ENCODE results near the gene RFX3.

Gene RFX3

DNA sequence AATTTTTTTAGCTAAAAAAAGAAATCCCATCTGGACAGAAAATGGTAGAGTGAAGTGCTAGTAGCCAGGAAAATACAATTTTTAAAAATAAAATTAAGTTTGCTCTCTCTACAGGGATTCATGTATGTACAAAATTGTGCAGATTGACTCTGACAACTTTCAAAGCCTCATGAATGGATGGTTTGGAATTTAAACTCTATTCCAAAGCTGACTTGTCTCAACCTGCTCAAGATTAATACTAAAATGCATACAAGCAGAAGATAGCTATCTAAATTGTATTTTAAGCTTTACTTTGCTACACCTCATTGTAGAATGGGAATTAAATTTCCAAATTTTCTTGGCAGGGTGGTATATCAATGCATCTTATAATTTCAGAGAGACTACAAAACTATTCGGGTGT lies 257.6 kb downstream of the RFX3 start:
- Histone ChIP-seq H3K27ac (ENCODE audit: insufficient read depth, low read depth, low read length, poor library complexity, severe bottlenecking) (no peak overlapping the region), H3K4me1 (ENCODE audit: control insufficient read depth, insufficient read depth, low read length) (no peaks in the 10 kb centered on the region), H3K27me3 (ENCODE audit: control insufficient read depth, insufficient read depth, low read length, poor library complexity, severe bottlenecking) (no peaks in the 10 kb centered on the region), H3K9me3 (ENCODE audit: control insufficient read depth, low read length) (no peaks in the 10 kb centered on the region), H3K36me3 (ENCODE audit: control insufficient read depth, insufficient read depth, low read length) (no peaks in the 10 kb centered on the region), H3K4me3 (ENCODE audit: insufficient read depth, low read depth, low read length) (no peak overlapping the region)
- 87 to 100% methylated on average over 1 of the region's 1 CpG for WGBS, 2 experiments

DNA sequence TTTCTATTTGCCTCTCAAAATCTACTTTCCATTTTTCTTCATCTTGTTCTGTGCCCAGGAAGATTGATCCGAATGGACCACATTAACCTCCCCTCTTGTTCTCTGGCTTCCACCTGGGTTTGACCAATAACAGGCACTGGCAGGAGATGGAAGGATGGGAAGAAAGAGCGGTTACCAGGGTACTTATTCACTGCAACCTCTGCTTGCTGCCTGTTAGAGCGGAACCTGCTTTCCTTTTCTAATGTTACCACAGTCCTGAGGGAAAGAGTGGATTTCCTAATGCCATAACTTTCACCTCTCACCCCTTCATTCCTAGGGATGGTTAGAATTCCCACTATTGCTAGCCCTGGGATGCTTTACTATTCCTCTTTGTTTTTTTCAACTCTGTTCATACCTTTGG lies 262.1 kb downstream of the RFX3 start:
- no peaks in the 10 kb centered on the region for H3K36me3 ChIP-seq (ENCODE audit: control insufficient read depth, insufficient read depth, low read length)
- H3K4me1 ChIP-seq (ENCODE audit: control insufficient read depth, insufficient read depth, low read length) = no peaks in the 10 kb centered on the region
- no peak overlapping the region for H3K27ac ChIP-seq (ENCODE audit: insufficient read depth, low read depth, low read length, poor library complexity, severe bottlenecking)
- no peaks in the 10 kb centered on the region for H3K9me3 ChIP-seq (ENCODE audit: control insufficient read depth, low read length)
- no peak overlapping the region for H3K4me3 ChIP-seq (ENCODE audit: insufficient read depth, low read depth, low read length)
- H3K27me3 ChIP-seq (ENCODE audit: control insufficient read depth, insufficient read depth, low read length, poor library complexity, severe bottlenecking) = no peaks in the 10 kb centered on the region
- WGBS, 2 experiments = 84 to 94% methylated on average over 3 of the region's 3 CpGs

GRCh38 chr9:3262826-3263529 lies 262.8 kb downstream of the RFX3 start:
- H3K36me3 ChIP-seq (ENCODE audit: control insufficient read depth, insufficient read depth, low read length) = no peaks in the 10 kb centered on the region
- H3K4me3 ChIP-seq (ENCODE audit: insufficient read depth, low read depth, low read length) = no peak overlapping the region
- no peaks in the 10 kb centered on the region for H3K4me1 ChIP-seq (ENCODE audit: control insufficient read depth, insufficient read depth, low read length)
- WGBS, 2 experiments = 86 to 89% methylated on average over 10 of the region's 10 CpGs
- H3K27ac ChIP-seq (ENCODE audit: insufficient read depth, low read depth, low read length, poor library complexity, severe bottlenecking) = no peak overlapping the region
- H3K9me3 ChIP-seq (ENCODE audit: control insufficient read depth, low read length) = no peaks in the 10 kb centered on the region
- no peaks in the 10 kb centered on the region for H3K27me3 ChIP-seq (ENCODE audit: control insufficient read depth, insufficient read depth, low read length, poor library complexity, severe bottlenecking)

DNA sequence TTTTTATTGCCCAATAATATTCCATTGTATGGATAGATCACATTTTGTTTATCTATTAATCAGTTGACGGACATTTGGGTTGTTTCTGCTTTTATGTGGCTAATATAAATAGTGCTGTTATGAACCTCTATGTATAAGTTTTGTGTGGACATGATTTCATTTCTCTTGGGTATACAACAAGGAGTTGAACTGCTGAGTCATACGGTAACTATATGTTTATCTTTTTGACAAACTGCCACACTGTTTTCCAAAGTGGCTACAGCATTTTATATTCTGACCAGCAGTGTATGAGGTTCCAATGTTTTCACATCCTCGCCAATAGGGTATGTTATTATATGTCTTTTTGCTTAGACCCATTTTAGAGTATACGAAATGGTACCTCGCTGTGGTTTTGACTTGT lies 264.3 kb downstream of the RFX3 start:
- WGBS, 2 experiments = 94 to 99% methylated on average over 5 of the region's 5 CpGs
- Histone ChIP-seq H3K4me3 (ENCODE audit: insufficient read depth, low read depth, low read length) (no peak overlapping the region), H3K27me3 (ENCODE audit: control insufficient read depth, insufficient read depth, low read length, poor library complexity, severe bottlenecking) (no peaks in the 10 kb centered on the region), H3K27ac (ENCODE audit: insufficient read depth, low read depth, low read length, poor library complexity, severe bottlenecking) (no peak overlapping the region), H3K36me3 (ENCODE audit: control insufficient read depth, insufficient read depth, low read length) (peaks cover 7% of the 10 kb centered on the region), H3K4me1 (ENCODE audit: control insufficient read depth, insufficient read depth, low read length) (no peaks in the 10 kb centered on the region), H3K9me3 (ENCODE audit: control insufficient read depth, low read length) (no peaks in the 10 kb centered on the region)

GRCh38 chr9:3256571-3257330 lies 269.1 kb downstream of the RFX3 start:
- H3K27me3 ChIP-seq (ENCODE audit: control insufficient read depth, insufficient read depth, low read length, poor library complexity, severe bottlenecking) = no peaks in the 10 kb centered on the region
- H3K4me1 ChIP-seq (ENCODE audit: control insufficient read depth, insufficient read depth, low read length) = no peaks in the 10 kb centered on the region
- no peak overlapping the region for H3K27ac ChIP-seq (ENCODE audit: insufficient read depth, low read depth, low read length, poor library complexity, severe bottlenecking)
- H3K9me3 ChIP-seq (ENCODE audit: control insufficient read depth, low read length) = no peaks in the 10 kb centered on the region
- 94% methylated on average over 3 of the region's 3 CpGs for WGBS, 2 experiments
- H3K4me3 ChIP-seq (ENCODE audit: insufficient read depth, low read depth, low read length) = no peak overlapping the region
- H3K36me3 ChIP-seq (ENCODE audit: control insufficient read depth, insufficient read depth, low read length) = peaks cover 9% of the 10 kb centered on the region

DNA sequence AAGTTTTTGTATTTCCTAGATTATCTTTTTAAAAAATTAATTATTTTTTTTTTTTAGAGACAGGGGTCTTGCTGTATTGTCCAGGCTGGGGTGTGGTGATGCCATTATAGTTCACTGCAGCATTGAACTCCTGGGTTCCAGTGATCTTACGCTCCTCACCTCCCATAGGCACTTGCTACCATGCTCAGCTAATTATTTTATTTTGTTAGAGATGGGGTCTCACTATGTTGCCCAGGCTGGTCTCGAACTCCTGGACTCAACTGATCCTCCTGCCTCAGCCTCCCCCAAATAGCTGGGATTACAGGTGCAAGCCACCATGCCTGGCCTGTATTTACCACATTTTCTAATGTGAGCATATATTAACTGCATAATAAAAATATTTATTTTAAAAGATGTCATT lies 274.5 kb downstream of the RFX3 start:
- WGBS, 2 experiments = 87 to 100% methylated on average over 1 to 2 of the region's 2 CpGs
- Histone ChIP-seq H3K4me3 (ENCODE audit: insufficient read depth, low read depth, low read length) (no peak overlapping the region), H3K27me3 (ENCODE audit: control insufficient read depth, insufficient read depth, low read length, poor library complexity, severe bottlenecking) (no peaks in the 10 kb centered on the region), H3K36me3 (ENCODE audit: control insufficient read depth, insufficient read depth, low read length) (peaks cover under 1% of the 10 kb centered on the region), H3K27ac (ENCODE audit: insufficient read depth, low read depth, low read length, poor library complexity, severe bottlenecking) (no peak overlapping the region), H3K4me1 (ENCODE audit: control insufficient read depth, insufficient read depth, low read length) (no peaks in the 10 kb centered on the region), H3K9me3 (ENCODE audit: control insufficient read depth, low read length) (no peaks in the 10 kb centered on the region)

GRCh38 chr9:3250741-3251140 lies 275.1 kb downstream of the RFX3 start:
- H3K27ac ChIP-seq (ENCODE audit: insufficient read depth, low read depth, low read length, poor library complexity, severe bottlenecking) = no peak overlapping the region
- no peaks in the 10 kb centered on the region for H3K4me1 ChIP-seq (ENCODE audit: control insufficient read depth, insufficient read depth, low read length)
- no peak overlapping the region for H3K4me3 ChIP-seq (ENCODE audit: insufficient read depth, low read depth, low read length)
- no peaks in the 10 kb centered on the region for H3K9me3 ChIP-seq (ENCODE audit: control insufficient read depth, low read length)
- H3K27me3 ChIP-seq (ENCODE audit: control insufficient read depth, insufficient read depth, low read length, poor library complexity, severe bottlenecking) = no peaks in the 10 kb centered on the region
- no peaks in the 10 kb centered on the region for H3K36me3 ChIP-seq (ENCODE audit: control insufficient read depth, insufficient read depth, low read length)
- 96% methylated on average over 3 of the region's 4 CpGs; no CpG with 5 or more reads in 1 of the 2 experiments for WGBS, 2 experiments

GRCh38 chr9:3247211-3247610 lies 278.6 kb downstream of the RFX3 start:
- H3K36me3 ChIP-seq (ENCODE audit: control insufficient read depth, insufficient read depth, low read length) = no peaks in the 10 kb centered on the region
- 100% methylated on average over 3 of the region's 3 CpGs for WGBS, 2 experiments
- H3K27me3 ChIP-seq (ENCODE audit: control insufficient read depth, insufficient read depth, low read length, poor library complexity, severe bottlenecking) = no peaks in the 10 kb centered on the region
- no peak overlapping the region for H3K4me3 ChIP-seq (ENCODE audit: insufficient read depth, low read depth, low read length)
- no peaks in the 10 kb centered on the region for H3K4me1 ChIP-seq (ENCODE audit: control insufficient read depth, insufficient read depth, low read length)
- H3K27ac ChIP-seq (ENCODE audit: insufficient read depth, low read depth, low read length, poor library complexity, severe bottlenecking) = no peak overlapping the region
- H3K9me3 ChIP-seq (ENCODE audit: control insufficient read depth, low read length) = no peaks in the 10 kb centered on the region

- no peaks in the 10 kb centered on the region for H3K27me3 ChIP-seq (ENCODE audit: control insufficient read depth, insufficient read depth, low read length, poor library complexity, severe bottlenecking)
- 78 to 89% methylated on average over 1 to 3 of the region's 3 CpGs for WGBS, 2 experiments
- no peak overlapping the region for H3K4me3 ChIP-seq (ENCODE audit: insufficient read depth, low read depth, low read length)
- no peaks in the 10 kb centered on the region for H3K4me1 ChIP-seq (ENCODE audit: control insufficient read depth, insufficient read depth, low read length)
- no peak overlapping the region for H3K27ac ChIP-seq (ENCODE audit: insufficient read depth, low read depth, low read length, poor library complexity, severe bottlenecking)
- no peaks in the 10 kb centered on the region for H3K36me3 ChIP-seq (ENCODE audit: control insufficient read depth, insufficient read depth, low read length)
- no peaks in the 10 kb centered on the region for H3K9me3 ChIP-seq (ENCODE audit: control insufficient read depth, low read length)
Observed at GRCh38 chr9:3246241-3246640, 279.6 kb downstream of the RFX3 start.

GRCh38 chr9:3244963-3245653 lies 280.7 kb downstream of the RFX3 start:
- Histone ChIP-seq H3K4me1 (ENCODE audit: control insufficient read depth, insufficient read depth, low read length) (no peaks in the 10 kb centered on the region), H3K27ac (ENCODE audit: insufficient read depth, low read depth, low read length, poor library complexity, severe bottlenecking) (no peak overlapping the region), H3K36me3 (ENCODE audit: control insufficient read depth, insufficient read depth, low read length) (no peaks in the 10 kb centered on the region), H3K27me3 (ENCODE audit: control insufficient read depth, insufficient read depth, low read length, poor library complexity, severe bottlenecking) (no peaks in the 10 kb centered on the region), H3K9me3 (ENCODE audit: control insufficient read depth, low read length) (no peaks in the 10 kb centered on the region), H3K4me3 (ENCODE audit: insufficient read depth, low read depth, low read length) (no peak overlapping the region)
- WGBS, 2 experiments = 92 to 97% methylated on average over 4 to 5 of the region's 5 CpGs
